Activated T-cell treated with anti-CD3 and anti-CD28 coated beads, Interleukin-2, amount 50 U/mL, for 24 hours (primary cell): Measurements from ENCODE around the gene CDH1.

Experiments used
- DNase-seq: peaks from one replicate; pipeline ENCODE4 v3.0.0-alpha.2; 2020
- H3K27ac Mint-ChIP-seq: 2 replicates; pipeline ENCODE4 v1.8.0; 2020; ENCODE audit warnings: mild to moderate bottlenecking, mixed read lengths
- H3K27me3 Mint-ChIP-seq: 2 replicates; pipeline ENCODE4 v1.8.0; 2020; ENCODE audit warnings: mixed read lengths
- H3K36me3 Mint-ChIP-seq: 2 replicates; pipeline ENCODE4 v1.8.0; 2020; ENCODE audit warnings: low read depth, mixed read lengths
- H3K4me1 Mint-ChIP-seq: 2 replicates; pipeline ENCODE4 v1.8.0; 2020; ENCODE audit warnings: low read depth, mixed read lengths
- H3K4me3 Mint-ChIP-seq: 2 replicates; pipeline ENCODE4 v1.8.0; 2020; ENCODE audit warnings: mild to moderate bottlenecking, moderate library complexity, mixed read lengths
- H3K9me3 Mint-ChIP-seq: 2 replicates; pipeline ENCODE4 v1.8.0; 2020; ENCODE audit warnings: mixed read lengths

Gene CDH1

GRCh38 chr16:68739964-68740627, 3.0 kb downstream of the CDH1 start:
- H3K4me3 Mint-ChIP-seq: no peak overlapping the region
- H3K27me3 Mint-ChIP-seq: peaks cover 45% of the 10 kb centered on the region
- peaks cover 16% of the 10 kb centered on the region for H3K4me1 Mint-ChIP-seq
- no peaks in the 10 kb centered on the region for H3K9me3 Mint-ChIP-seq
- no peak overlapping the region for H3K27ac Mint-ChIP-seq
- H3K36me3 Mint-ChIP-seq: no peaks in the 10 kb centered on the region
- DNase-seq: no peak

- Mint-ChIP-seq H3K27me3 (peaks cover 42% of the 10 kb centered on the region), H3K4me1 (peaks cover 16% of the 10 kb centered on the region), H3K27ac (no peak overlapping the region), H3K9me3 (no peaks in the 10 kb centered on the region), H3K36me3 (no peaks in the 10 kb centered on the region), H3K4me3 (no peak overlapping the region)
- DNase-seq: no peak
These were observed 3.7 kb downstream of the CDH1 start for GRCh38 chr16:68740628-68741346.

- H3K27ac Mint-ChIP-seq: no peak overlapping the region
- H3K4me1 Mint-ChIP-seq: peaks cover 11% of the 10 kb centered on the region
- H3K9me3 Mint-ChIP-seq: no peaks in the 10 kb centered on the region
- peaks cover 25% of the 10 kb centered on the region for H3K27me3 Mint-ChIP-seq
- no peak overlapping the region for H3K4me3 Mint-ChIP-seq
- no peaks in the 10 kb centered on the region for H3K36me3 Mint-ChIP-seq
- DNase-seq: no peak
These were observed 6.6 kb downstream of the CDH1 start for GRCh38 chr16:68743664-68744063.

GRCh38 chr16:68744744-68745280, 7.7 kb downstream of the CDH1 start:
- Mint-ChIP-seq H3K27ac (no peak overlapping the region), H3K4me3 (no peak overlapping the region), H3K27me3 (peaks cover 30% of the 10 kb centered on the region), H3K9me3 (no peaks in the 10 kb centered on the region), H3K4me1 (peaks cover 11% of the 10 kb centered on the region), H3K36me3 (no peaks in the 10 kb centered on the region)
- DNase-seq: no peak

- Mint-ChIP-seq H3K27ac (no peak overlapping the region), H3K36me3 (no peaks in the 10 kb centered on the region), H3K27me3 (peaks cover 14% of the 10 kb centered on the region), H3K4me1 (peaks cover 9% of the 10 kb centered on the region), H3K9me3 (no peaks in the 10 kb centered on the region), H3K4me3 (no peak overlapping the region)
- no peak for DNase-seq
These were observed 9.9 kb downstream of the CDH1 start for GRCh38 chr16:68746951-68747350.

GRCh38 chr16:68749432-68749831, 12.3 kb downstream of the CDH1 start:
- H3K27me3 Mint-ChIP-seq: peaks cover 13% of the 10 kb centered on the region
- peaks cover 23% of the 10 kb centered on the region for H3K4me1 Mint-ChIP-seq
- no peak for DNase-seq
- no peak overlapping the region for H3K4me3 Mint-ChIP-seq
- H3K36me3 Mint-ChIP-seq: no peaks in the 10 kb centered on the region
- H3K9me3 Mint-ChIP-seq: no peaks in the 10 kb centered on the region
- H3K27ac Mint-ChIP-seq: no peak overlapping the region

- Mint-ChIP-seq H3K36me3 (no peaks in the 10 kb centered on the region), H3K27ac (no peak overlapping the region), H3K9me3 (no peaks in the 10 kb centered on the region), H3K4me1 (peaks cover 28% of the 10 kb centered on the region), H3K4me3 (no peak overlapping the region), H3K27me3 (peaks cover 12% of the 10 kb centered on the region)
- no peak for DNase-seq
These were observed 13.2 kb downstream of the CDH1 start for GRCh38 chr16:68750193-68750695.

- no peak for DNase-seq
- Mint-ChIP-seq H3K27me3 (peaks cover 12% of the 10 kb centered on the region), H3K9me3 (no peaks in the 10 kb centered on the region), H3K4me3 (no peak overlapping the region), H3K36me3 (no peaks in the 10 kb centered on the region), H3K4me1 (peaks cover 35% of the 10 kb centered on the region), H3K27ac (no peak overlapping the region)
These were observed 14.1 kb downstream of the CDH1 start for GRCh38 chr16:68751160-68751559.

- peak overlapping the region; percentile 29 for H3K4me3 Mint-ChIP-seq
- peaks cover 12% of the 10 kb centered on the region for H3K27me3 Mint-ChIP-seq
- H3K4me1 Mint-ChIP-seq: peaks cover 50% of the 10 kb centered on the region
- no peaks in the 10 kb centered on the region for H3K9me3 Mint-ChIP-seq
- H3K36me3 Mint-ChIP-seq: no peaks in the 10 kb centered on the region
- H3K27ac Mint-ChIP-seq: peak overlapping the region; percentile 87
- peak; percentile 44 for DNase-seq
These were observed 15.5 kb downstream of the CDH1 start for GRCh38 chr16:68752602-68753001.

GRCh38 chr16:68754084-68754792, 17.1 kb downstream of the CDH1 start:
- no peak for DNase-seq
- H3K36me3 Mint-ChIP-seq: no peaks in the 10 kb centered on the region
- no peaks in the 10 kb centered on the region for H3K9me3 Mint-ChIP-seq
- peaks cover 2% of the 10 kb centered on the region for H3K27me3 Mint-ChIP-seq
- peaks cover 56% of the 10 kb centered on the region for H3K4me1 Mint-ChIP-seq
- H3K27ac Mint-ChIP-seq: peak overlapping the region; percentile 15
- no peak overlapping the region for H3K4me3 Mint-ChIP-seq

GRCh38 chr16:68756239-68756915, 19.3 kb downstream of the CDH1 start:
- Mint-ChIP-seq H3K36me3 (no peaks in the 10 kb centered on the region), H3K4me3 (peak overlapping the region; percentile 62), H3K27me3 (no peaks in the 10 kb centered on the region), H3K9me3 (no peaks in the 10 kb centered on the region), H3K27ac (peak overlapping the region; percentile 99), H3K4me1 (peaks cover 67% of the 10 kb centered on the region)
- peak; percentile 69 for DNase-seq

GRCh38 chr16:68757625-68757935, 20.5 kb downstream of the CDH1 start:
- Mint-ChIP-seq H3K4me1 (peaks cover 63% of the 10 kb centered on the region), H3K9me3 (no peaks in the 10 kb centered on the region), H3K4me3 (peak overlapping the region; percentile 57), H3K36me3 (no peaks in the 10 kb centered on the region), H3K27ac (peak overlapping the region; percentile 99), H3K27me3 (no peaks in the 10 kb centered on the region)
- no peak for DNase-seq

- Mint-ChIP-seq H3K27me3 (peaks cover 4% of the 10 kb centered on the region), H3K4me1 (peaks cover 57% of the 10 kb centered on the region), H3K27ac (no peak overlapping the region), H3K9me3 (no peaks in the 10 kb centered on the region), H3K4me3 (no peak overlapping the region), H3K36me3 (no peaks in the 10 kb centered on the region)
- no peak for DNase-seq
These were observed 22.0 kb downstream of the CDH1 start for GRCh38 chr16:68759062-68759461.

- H3K4me3 Mint-ChIP-seq: peak overlapping the region; percentile 47
- peak; percentile 62 for DNase-seq
- H3K9me3 Mint-ChIP-seq: no peaks in the 10 kb centered on the region
- no peaks in the 10 kb centered on the region for H3K36me3 Mint-ChIP-seq
- peaks cover 4% of the 10 kb centered on the region for H3K27me3 Mint-ChIP-seq
- H3K4me1 Mint-ChIP-seq: peaks cover 60% of the 10 kb centered on the region
- H3K27ac Mint-ChIP-seq: peak overlapping the region; percentile 82
These were observed 23.7 kb downstream of the CDH1 start for GRCh38 chr16:68760671-68761275.
